ENCODE data around the gene CLOCK.
A peak's percentile ranks its signal among the peaks of the same experiment; 100 is the strongest.

CLOCK gene

GRCh38 chr4:55411621-55412020, 135.1 kb downstream of the CLOCK start:
- DNase-seq (ENCODE audit: low spot score) = no peak

GRCh38 chr4:55410431-55410830, 136.3 kb downstream of the CLOCK start:
- no peak for DNase-seq (ENCODE audit: low spot score)

- no peak for DNase-seq (ENCODE audit: low spot score)
These were observed 137.1 kb downstream of the CLOCK start for GRCh38 chr4:55409468-55410171.

GRCh38 chr4:55407764-55408163, 138.9 kb downstream of the CLOCK start:
- DNase-seq (ENCODE audit: low spot score) = no peak

GRCh38 chr4:55407119-55407518, 139.6 kb downstream of the CLOCK start:
- no peak for DNase-seq (ENCODE audit: low spot score)

GRCh38 chr4:55406545-55406944, 140.2 kb downstream of the CLOCK start:
- DNase-seq (ENCODE audit: low spot score) = no peak

- no peak for DNase-seq (ENCODE audit: low spot score)
These were observed 141.6 kb downstream of the CLOCK start for GRCh38 chr4:55405073-55405472.

- no peak for DNase-seq (ENCODE audit: low spot score)
These were observed 147.1 kb downstream of the CLOCK start for GRCh38 chr4:55399581-55399980.

- no peak for DNase-seq (ENCODE audit: low spot score)
These were observed 147.7 kb downstream of the CLOCK start for GRCh38 chr4:55398966-55399365.

GRCh38 chr4:55398461-55398860, 148.2 kb downstream of the CLOCK start:
- no peak for DNase-seq (ENCODE audit: low spot score)

- no peak for DNase-seq (ENCODE audit: low spot score)
These were observed 149.0 kb downstream of the CLOCK start for GRCh38 chr4:55397520-55398321.

- DNase-seq (ENCODE audit: low spot score) = peak; percentile 68
These were observed 149.6 kb downstream of the CLOCK start for GRCh38 chr4:55397126-55397436.

GRCh38 chr4:55396308-55397125, 150.2 kb downstream of the CLOCK start:
- peak; percentile 84 for DNase-seq (ENCODE audit: low spot score)

- DNase-seq (ENCODE audit: low spot score) = peak; percentile 93
These were observed 151.0 kb downstream of the CLOCK start, which contains the start of gene TMEM165 for GRCh38 chr4:55395529-55396307. TSS of gene TMEM165 (plus strand) at chr4:55395957. CDS start at chr4:55396190, 233 bp downstream.

GRCh38 chr4:55395218-55395528, 151.5 kb downstream of the CLOCK start:
- no peak for DNase-seq (ENCODE audit: low spot score)

- DNase-seq (ENCODE audit: low spot score) = no peak
These were observed 153.0 kb downstream of the CLOCK start for GRCh38 chr4:55393461-55394320.

- DNase-seq (ENCODE audit: low spot score) = no peak
These were observed 159.9 kb downstream of the CLOCK start for GRCh38 chr4:55386840-55387239.

- no peak for DNase-seq (ENCODE audit: low spot score)
These were observed 160.6 kb downstream of the CLOCK start for GRCh38 chr4:55386073-55386472.

GRCh38 chr4:55385201-55385649, 161.5 kb downstream of the CLOCK start:
- DNase-seq (ENCODE audit: low spot score) = no peak

GRCh38 chr4:55382488-55383003, 164.2 kb downstream of the CLOCK start:
- no peak for DNase-seq (ENCODE audit: low spot score)

GRCh38 chr4:55381502-55381901, 165.2 kb downstream of the CLOCK start:
- DNase-seq (ENCODE audit: low spot score) = no peak
